Tibial nerve (tissue), 4 donors: ENCODE data around the gene CEP63. TPM values are rescaled to one million over a fixed set of nuclear protein-coding genes. Genes with fewer than 3 reads are reported as not detected.

Experiments used
- DNase-seq, 2 donors: peaks; one replicate each; pipeline ENCODE4 v3.0.0-alpha.2; 2019; ENCODE audit warnings: low spot score in 2 of 2
- H3K27ac ChIP-seq, 4 donors: fragments of 200-600 bp; sonication (generic) in 3 of 4; one replicate each; pipeline ENCODE4 v1.5.1; 2017 to 2019; ENCODE audit warnings: mild to moderate bottlenecking in 1 of 4
- H3K27me3 ChIP-seq, 2 donors: fragments of 200-600 bp; sonication (generic) in 1 of 2; one replicate each; pipeline versions ENCODE4 v1.5.1 to v1.6.0; 2017 to 2019
- H3K36me3 ChIP-seq, 3 donors: fragments of 200-600 bp; sonication (generic); one replicate each; pipeline ENCODE4 v1.5.1; 2018 to 2019
- H3K4me1 ChIP-seq, 4 donors: fragments of 200-600 bp; sonication (generic) in 3 of 4; one replicate each; pipeline ENCODE4 v1.5.1; 2017 to 2019
- H3K4me3 ChIP-seq, 4 donors: fragments of 200-600 bp; sonication (generic) in 3 of 4; one replicate each; pipeline ENCODE4 v1.5.1; 2017 to 2019; ENCODE audit warnings: mild to moderate bottlenecking in 1 of 4, moderate library complexity in 1 of 4
- H3K9me3 ChIP-seq, 4 donors: fragments of 200-600 bp; sonication (generic) in 3 of 4; one replicate each; pipeline ENCODE4 v1.5.1; 2017 to 2019
- EP300 ChIP-seq, 2 donors: sonication (generic); formaldehyde crosslinking; IDR thresholded peaks; one replicate each; pipeline ENCODE4 v1.6.1; 2017; ENCODE audit warnings: antibody characterized with exemption in 2 of 2, mild to moderate bottlenecking in 1 of 2
- POLR2A ChIP-seq, 2 donors: fragments of 450-650 bp; IDR thresholded peaks; one replicate each; pipeline ENCODE4 v1.6.1; 2017; ENCODE audit warnings: antibody characterized with exemption in 2 of 2, mild to moderate bottlenecking in 2 of 2, moderate library complexity in 2 of 2
- WGBS, 2 donors: methylation state at CpG; one replicate each; pipeline ENCODE4 v1.1.5; 2018; 5-methylcytosine and 5-hydroxymethylcytosine counted together
- total RNA-seq, 4 donors: library from RNA; depleted of rRNA; stranded (reverse); fragments of >200 nt; gene quantifications; one replicate each; pipeline ENCODE4 v1.1.0, GENCODE V29; 2016
- TF ChIP-seq, protein P1 (sequence below), 5 experiments: fragments of 200-600 bp in 3 of 5; fragments of 450-650 bp in 2 of 5; sonication (generic) in 3 of 5; IDR thresholded peaks; one replicate each; pipeline ENCODE4 v1.5.1; 2016 to 2019; ENCODE audit warnings: antibody characterized with exemption in 5 of 5, mild to moderate bottlenecking in 3 of 5, moderate library complexity in 2 of 5

Gene CEP63
- total RNA-seq, 4 donors from 2014 or later: 21.4 to 32.7 (median 27.8) TPM

GRCh38 chr3:134486577-134487041 is 752 bp downstream of the CEP63 start:
- peaks cover 0 to 53% (median 24%) of the 10 kb centered on the region in 4 donors for H3K4me1 ChIP-seq
- no peaks in the 10 kb centered on the region for H3K9me3 ChIP-seq
- no peaks in the 10 kb centered on the region for H3K27me3 ChIP-seq
- H3K36me3 ChIP-seq: peaks cover 0 to 10% (median 9%) of the 10 kb centered on the region in 3 donors
- DNase-seq: no peak
- H3K4me3 ChIP-seq: peak overlapping the region; percentile 79 to 98 (median 90)
- H3K27ac ChIP-seq: peak overlapping the region; percentile 94 to 99 (median 96)
- TF ChIP-seq EP300 (IDR thresholded peaks at IDR 0.05): no peak
- TF ChIP-seq, protein P1, sequence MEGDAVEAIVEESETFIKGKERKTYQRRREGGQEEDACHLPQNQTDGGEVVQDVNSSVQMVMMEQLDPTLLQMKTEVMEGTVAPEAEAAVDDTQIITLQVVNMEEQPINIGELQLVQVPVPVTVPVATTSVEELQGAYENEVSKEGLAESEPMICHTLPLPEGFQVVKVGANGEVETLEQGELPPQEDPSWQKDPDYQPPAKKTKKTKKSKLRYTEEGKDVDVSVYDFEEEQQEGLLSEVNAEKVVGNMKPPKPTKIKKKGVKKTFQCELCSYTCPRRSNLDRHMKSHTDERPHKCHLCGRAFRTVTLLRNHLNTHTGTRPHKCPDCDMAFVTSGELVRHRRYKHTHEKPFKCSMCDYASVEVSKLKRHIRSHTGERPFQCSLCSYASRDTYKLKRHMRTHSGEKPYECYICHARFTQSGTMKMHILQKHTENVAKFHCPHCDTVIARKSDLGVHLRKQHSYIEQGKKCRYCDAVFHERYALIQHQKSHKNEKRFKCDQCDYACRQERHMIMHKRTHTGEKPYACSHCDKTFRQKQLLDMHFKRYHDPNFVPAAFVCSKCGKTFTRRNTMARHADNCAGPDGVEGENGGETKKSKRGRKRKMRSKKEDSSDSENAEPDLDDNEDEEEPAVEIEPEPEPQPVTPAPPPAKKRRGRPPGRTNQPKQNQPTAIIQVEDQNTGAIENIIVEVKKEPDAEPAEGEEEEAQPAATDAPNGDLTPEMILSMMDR (IDR thresholded peaks at IDR 0.05): no peak
- TF ChIP-seq POLR2A (IDR thresholded peaks at IDR 0.05): no peak
- 1% methylated on average over 12 to 15 of the region's 17 CpGs for WGBS, 2 donors

- Histone ChIP-seq H3K9me3 (no peaks in the 10 kb centered on the region), H3K4me1 (peaks cover 0 to 56% (median 24%) of the 10 kb centered on the region in 4 donors), H3K36me3 (peaks cover 0 to 2% (median 1%) of the 10 kb centered on the region in 3 donors), H3K27ac (peak overlapping the region in 2 of 4 donors; percentile 98 to 99), H3K27me3 (no peaks in the 10 kb centered on the region), H3K4me3 (peak overlapping the region in 2 of 4 donors; percentile 79 to 98)
- WGBS, 2 donors: 49 to 50% methylated on average over 5 of the region's 5 CpGs
- DNase-seq: no peak
- TF ChIP-seq POLR2A (IDR thresholded peaks at IDR 0.05): no peak
- TF ChIP-seq, protein P1 (IDR thresholded peaks at IDR 0.05): no peak
- no peak for TF ChIP-seq EP300 (IDR thresholded peaks at IDR 0.05)
Observed at GRCh38 chr3:134487406-134487805, 1.5 kb downstream of the CEP63 start.

GRCh38 chr3:134494495-134494894 is 8.6 kb downstream of the CEP63 start:
- no peak overlapping the region for H3K4me3 ChIP-seq
- H3K27me3 ChIP-seq: no peaks in the 10 kb centered on the region
- DNase-seq: no peak
- TF ChIP-seq EP300 (IDR thresholded peaks at IDR 0.05): no peak
- WGBS, 2 donors: 48 to 52% methylated on average over 5 of the region's 5 CpGs
- H3K36me3 ChIP-seq: peaks cover 0 to 35% (median 0%) of the 10 kb centered on the region in 3 donors
- peaks cover 0 to 3% (median 0%) of the 10 kb centered on the region in 4 donors for H3K9me3 ChIP-seq
- peaks cover 0 to 16% (median 0%) of the 10 kb centered on the region in 4 donors for H3K4me1 ChIP-seq
- no peak overlapping the region for H3K27ac ChIP-seq

DNA sequence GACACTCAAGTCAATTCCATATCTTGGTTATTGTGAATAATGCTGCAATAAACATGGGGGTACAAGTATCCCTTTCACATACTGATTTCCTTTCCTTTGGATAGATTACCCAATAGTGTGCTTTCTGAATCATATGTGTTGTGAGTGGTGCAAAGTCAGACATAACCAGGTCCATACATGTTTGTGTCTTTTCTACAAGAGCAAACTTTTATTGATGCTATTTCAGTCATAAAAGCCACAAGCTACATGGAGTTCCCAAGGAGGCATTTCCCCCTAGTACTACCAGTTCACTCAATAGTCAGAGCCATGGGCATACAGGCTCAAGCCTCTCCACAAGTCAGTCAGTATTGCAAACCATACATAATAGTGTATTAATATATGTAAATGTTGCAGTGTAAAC is 10.1 kb downstream of the CEP63 start:
- Histone ChIP-seq H3K27me3 (no peaks in the 10 kb centered on the region), H3K4me3 (no peak overlapping the region), H3K9me3 (peaks cover 0 to 3% (median 0%) of the 10 kb centered on the region in 4 donors), H3K27ac (no peak overlapping the region), H3K4me1 (peaks cover 0 to 14% (median 0%) of the 10 kb centered on the region in 4 donors), H3K36me3 (peaks cover 0 to 46% (median 0%) of the 10 kb centered on the region in 3 donors)
- TF ChIP-seq POLR2A (IDR thresholded peaks at IDR 0.05) (no peak), EP300 (IDR thresholded peaks at IDR 0.05) (no peak)
- TF ChIP-seq, protein P1 (IDR thresholded peaks at IDR 0.05): no peak
- no peak for DNase-seq

- Histone ChIP-seq H3K4me1 (peaks cover 0 to 14% (median 0%) of the 10 kb centered on the region in 4 donors), H3K4me3 (no peak overlapping the region), H3K27me3 (no peaks in the 10 kb centered on the region), H3K9me3 (peaks cover 0 to 4% (median 0%) of the 10 kb centered on the region in 4 donors), H3K27ac (no peak overlapping the region), H3K36me3 (peaks cover 0 to 51% (median 0%) of the 10 kb centered on the region in 3 donors)
- WGBS, 2 donors: 70 to 81% methylated on average over 3 of the region's 3 CpGs
- no peak for TF ChIP-seq POLR2A (IDR thresholded peaks at IDR 0.05)
- no peak for TF ChIP-seq EP300 (IDR thresholded peaks at IDR 0.05)
- TF ChIP-seq, protein P1 (IDR thresholded peaks at IDR 0.05): no peak
- no peak for DNase-seq
Observed at GRCh38 chr3:134496471-134497071, 10.7 kb downstream of the CEP63 start.
